Measurements from ENCODE around the gene C12orf75.
"Not testable (repeated sequence)": the region's sequence is repeated elsewhere in the genome, so short reads cannot be mapped to it uniquely, and the experiment has no call there.

C12orf75 gene

DNA sequence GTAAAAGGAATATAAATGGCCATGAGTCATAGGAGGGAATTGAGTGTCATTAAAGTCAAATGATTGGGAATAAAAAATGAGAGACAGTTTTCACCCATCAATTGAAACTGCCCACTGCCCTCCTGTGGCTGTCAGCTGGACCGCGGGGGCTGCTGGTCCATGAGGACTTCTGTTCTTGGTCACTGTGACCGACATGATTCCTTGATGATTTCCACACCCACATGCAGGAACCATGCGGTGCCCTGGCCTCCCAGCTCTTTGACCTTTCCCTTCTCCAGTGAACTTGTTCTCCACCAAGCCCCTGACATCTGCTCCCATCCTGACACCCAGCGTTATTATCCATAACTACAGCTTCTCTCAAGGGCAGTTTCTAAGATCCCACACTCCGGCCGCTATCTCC, 48.4 kb downstream of the C12orf75 start:
- DNase-seq (ENCODE audit: low spot score), result peak; percentile 26

DNA sequence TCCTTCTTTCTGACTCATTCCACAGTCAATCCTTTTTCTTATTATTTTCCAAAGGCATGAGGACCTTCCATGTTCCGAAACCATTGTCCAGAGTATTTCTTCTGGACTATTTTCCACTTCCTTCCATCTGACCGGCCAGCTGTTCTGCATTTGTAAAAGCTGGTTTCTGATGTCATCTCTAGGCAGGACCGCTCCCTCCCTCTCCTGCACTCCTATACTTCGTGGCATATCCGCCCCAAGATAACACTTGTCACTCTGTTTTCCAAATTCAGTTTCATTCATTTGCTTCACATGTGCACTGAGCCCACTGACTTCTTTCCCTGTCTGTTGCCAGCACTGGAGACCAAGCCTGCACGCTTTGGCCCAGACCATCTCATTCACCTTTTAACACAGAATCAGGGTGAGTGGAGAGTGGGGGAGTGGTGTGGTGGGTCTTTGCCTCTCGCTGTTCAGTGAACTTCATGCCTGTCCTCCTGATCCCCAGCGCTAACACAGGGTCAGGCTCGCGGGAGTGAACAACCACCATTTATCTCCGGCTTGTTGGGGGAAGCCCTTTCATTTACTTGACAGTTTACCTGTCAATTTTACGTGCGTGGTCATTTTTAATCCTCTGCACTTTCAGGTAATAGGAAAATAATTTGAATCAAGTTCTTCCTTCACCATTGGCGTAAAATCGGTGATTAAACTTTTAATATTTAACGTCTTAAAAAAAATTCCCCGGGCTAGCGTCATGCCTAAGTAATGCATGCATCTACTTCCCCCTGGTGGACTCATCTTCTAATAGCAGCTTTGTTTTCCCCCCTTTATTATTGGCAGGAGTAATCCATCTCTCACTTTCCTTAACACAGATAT, 52.5 kb downstream of the C12orf75 start:
- DNase-seq (ENCODE audit: low spot score), result peak; percentile 64

DNA sequence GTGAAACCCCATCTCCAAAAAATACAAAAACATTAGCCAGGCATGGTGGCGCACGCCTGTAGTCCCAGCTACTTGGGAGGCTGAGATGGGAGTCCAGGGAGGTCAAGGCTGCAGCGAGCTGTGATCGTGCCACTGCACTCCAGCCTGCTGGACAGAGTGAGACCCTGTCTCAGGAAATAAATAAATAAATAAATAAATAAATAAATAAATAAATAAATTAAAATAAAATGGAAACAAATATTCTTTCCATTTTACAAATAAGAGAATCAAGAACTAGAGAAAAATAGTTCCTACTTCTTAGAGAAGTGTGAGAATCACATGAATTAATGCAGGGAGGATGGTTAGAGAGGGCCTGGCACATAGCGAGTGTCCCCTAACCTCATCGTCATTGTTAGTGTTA, 53.7 kb downstream of the C12orf75 start:
- DNase-seq (ENCODE audit: low spot score), result no peak

DNA sequence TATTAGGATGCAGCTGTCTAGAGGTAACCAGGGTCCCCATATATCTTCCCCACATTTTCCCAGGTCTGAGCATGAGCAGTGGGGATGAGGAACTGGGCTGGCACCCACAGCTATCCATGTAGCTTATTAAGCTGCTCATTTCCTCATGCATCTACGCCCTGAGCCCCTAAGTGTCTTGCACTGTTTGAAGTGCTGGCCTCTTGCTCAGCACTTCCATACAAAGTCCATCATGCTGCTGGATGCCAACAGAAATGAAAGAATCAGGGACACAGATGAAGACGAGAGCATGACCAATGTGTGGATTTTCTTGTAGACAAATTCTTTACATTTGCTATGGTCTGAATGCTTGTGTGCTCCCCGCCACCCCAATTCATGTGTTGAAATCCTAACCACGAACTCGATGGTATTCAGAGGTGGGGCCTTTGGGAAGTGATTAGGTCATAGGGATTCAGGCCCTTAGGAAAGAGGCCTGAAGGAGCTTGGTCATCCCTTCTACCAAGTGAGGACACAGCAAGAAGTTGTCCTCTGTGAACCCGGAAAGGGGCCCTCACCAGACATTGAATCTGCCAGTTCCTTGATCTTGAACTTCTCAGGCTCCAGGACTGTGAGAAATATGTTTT, 54.5 kb downstream of the C12orf75 start:
- no peak for DNase-seq (ENCODE audit: low spot score)

DNA sequence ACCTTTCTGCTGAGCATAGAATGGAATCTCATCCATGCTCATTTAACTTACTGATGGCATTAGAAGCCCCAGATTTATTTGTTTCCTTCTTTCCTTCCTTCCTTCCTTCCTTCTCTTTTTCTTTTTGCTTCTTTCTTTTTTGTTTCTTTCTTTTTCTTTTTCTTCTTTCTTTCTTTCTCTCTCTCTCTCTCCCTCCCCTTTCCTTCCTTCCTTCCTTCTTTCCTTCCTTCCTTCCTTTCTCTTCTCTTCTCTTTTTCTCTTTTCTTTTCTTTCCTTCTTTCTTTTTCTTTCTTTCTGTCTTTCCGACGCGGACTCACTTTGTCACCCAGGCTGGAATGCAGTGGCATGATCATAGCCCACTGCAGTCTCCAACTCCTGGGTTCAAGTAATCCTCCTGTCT, 55.9 kb downstream of the C12orf75 start:
- no peak for DNase-seq (ENCODE audit: low spot score)

DNA sequence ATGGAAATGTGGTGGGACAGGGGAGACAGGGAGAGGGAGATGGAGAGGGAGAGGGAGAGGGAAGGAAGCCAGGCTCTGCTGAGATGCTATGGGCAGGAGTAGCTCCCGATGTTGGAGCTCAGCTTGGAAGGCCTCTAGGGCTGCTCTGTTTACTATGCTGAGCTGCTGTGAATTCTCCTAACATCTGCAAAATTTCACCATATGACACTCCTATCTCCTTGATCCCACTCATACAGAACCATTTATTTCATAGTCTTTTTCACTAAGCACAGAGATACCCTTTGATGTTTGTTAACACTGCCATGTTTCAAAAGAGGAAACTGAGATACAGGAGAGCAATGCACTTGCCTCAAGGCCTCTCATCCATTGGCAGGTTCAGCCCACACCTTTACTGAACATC, 60.7 kb downstream of the C12orf75 start:
- DNase-seq (ENCODE audit: low spot score), result no peak

DNA sequence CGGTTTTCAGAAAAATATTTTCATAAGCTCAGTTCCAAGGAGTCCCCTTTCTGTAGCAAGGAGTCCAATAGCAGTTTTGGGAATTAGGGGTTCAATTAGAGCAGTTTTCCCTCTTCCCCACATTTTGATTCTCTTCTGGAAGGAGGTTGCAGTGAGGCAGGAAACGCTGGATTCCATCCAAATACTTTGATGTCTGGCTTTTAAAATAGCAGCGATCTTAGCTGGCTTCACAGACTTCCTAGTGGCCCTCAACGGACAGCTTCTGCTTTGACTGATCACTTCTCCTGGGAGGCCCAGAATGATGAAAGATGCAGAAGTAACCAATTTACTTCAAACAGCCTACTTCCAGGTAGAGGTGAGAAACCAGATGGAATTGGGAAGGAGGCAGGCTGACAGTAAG, 63.1 kb downstream of the C12orf75 start:
- DNase-seq (ENCODE audit: low spot score), result no peak

DNA sequence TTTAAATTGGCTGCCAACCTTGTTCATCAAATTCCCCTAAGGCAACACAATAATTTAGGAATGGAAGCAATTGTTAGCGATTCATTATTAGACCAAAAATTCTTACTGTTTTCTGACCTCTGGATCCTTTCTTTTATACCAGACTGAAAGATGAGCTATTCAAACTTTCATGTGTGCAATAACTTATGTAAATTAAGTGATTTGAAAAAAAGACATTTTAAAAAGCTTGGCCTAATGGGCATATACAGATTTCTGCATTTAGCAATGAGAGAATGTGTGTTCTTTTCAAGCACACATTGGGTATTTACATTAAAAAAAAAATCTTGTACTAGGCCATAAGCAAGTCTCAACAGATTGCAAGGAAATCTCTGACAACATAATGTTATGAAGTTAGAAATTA, 65.5 kb downstream of the C12orf75 start:
- DNase-seq (ENCODE audit: low spot score), result no peak

DNA sequence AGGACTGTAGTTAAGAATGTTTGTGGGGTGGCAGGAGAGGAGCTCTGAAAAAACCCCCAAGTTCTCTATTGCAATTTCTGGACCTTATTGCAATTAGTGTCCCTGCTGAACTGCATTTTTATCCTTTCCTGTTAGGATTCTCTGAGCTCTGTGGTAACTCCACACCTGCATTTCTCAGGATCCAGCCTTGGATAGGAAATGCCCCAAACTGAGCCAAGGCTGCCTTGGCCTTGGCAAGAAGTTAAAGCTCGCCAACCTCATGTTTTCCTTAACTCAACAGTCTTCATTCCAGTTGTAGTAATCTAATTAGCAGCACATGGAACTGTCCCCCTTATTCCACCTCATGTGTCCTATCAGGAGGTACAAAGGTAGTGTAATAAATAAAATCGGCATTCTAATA, 66.5 kb downstream of the C12orf75 start:
- DNase-seq (ENCODE audit: low spot score), result no peak

DNA sequence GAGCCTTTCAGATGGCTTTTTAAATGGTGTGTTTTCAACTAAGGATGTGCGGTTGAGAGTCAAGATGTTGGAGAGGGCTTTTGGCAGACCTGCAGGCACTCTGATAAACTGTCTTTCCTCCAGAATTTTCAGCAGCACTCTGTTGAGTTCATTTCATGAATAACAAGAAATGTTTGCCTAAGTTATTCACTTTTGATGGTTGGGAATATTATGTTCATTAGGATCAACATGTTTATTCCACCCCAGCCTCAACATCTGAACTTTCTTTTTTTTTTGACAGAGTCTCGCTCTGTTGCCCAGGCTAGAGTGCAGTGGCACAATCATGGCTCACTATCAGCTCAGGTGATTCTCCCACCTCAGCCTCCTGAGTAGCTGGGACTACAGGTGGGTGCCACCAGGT, 68.4 kb downstream of the C12orf75 start:
- DNase-seq (ENCODE audit: low spot score), result no peak

DNA sequence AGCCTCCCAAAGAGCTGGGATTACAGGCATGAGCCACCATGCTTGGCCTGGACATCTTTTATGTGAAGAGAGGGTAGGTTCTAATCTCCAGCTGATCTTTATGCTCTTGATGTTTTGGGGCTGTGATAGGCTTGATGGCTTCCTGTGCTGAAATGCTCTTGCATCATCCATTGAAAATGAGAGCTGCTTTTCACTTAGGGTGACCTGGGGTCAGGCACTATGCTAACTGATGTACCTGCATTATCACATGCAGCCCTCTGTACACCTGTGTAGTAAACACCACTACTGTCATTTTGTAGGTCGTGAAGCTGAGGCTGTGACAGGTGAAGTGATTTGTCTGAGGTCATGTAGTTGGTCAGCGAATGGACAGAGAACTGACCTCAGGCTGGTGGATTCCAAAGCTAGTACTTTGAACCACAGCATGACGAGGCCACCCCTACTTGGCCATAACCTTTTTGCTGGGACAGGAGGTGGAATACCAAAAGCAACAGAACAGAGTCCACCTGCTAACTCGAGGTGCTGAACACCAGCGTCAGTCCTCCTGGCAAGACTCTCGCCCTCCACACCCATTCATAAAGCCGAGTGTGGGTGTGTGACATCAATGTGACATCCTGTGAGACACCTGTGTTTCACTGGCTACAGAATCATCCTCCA, 69.1 kb downstream of the C12orf75 start:
- no peak for DNase-seq (ENCODE audit: low spot score)

DNA sequence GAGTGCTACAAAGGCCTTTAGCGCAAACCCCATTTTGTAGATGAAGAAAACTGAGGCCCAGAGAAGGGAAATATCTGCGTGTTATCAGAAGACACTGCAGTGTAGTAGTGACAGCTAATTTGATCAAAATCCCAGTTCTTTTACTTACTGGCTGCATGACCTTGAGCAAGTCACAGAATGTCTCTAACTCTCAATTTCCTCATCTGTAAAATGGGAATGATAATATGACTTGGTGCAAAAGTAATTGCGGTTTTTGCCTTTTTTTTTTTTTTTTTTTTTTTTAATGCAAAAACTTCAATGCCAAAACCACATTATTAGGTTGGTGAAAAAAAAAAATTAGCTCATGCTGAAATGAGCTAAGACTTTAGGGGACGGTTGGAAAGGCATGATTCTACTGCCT, 69.7 kb downstream of the C12orf75 start:
- no peak for DNase-seq (ENCODE audit: low spot score)

DNA sequence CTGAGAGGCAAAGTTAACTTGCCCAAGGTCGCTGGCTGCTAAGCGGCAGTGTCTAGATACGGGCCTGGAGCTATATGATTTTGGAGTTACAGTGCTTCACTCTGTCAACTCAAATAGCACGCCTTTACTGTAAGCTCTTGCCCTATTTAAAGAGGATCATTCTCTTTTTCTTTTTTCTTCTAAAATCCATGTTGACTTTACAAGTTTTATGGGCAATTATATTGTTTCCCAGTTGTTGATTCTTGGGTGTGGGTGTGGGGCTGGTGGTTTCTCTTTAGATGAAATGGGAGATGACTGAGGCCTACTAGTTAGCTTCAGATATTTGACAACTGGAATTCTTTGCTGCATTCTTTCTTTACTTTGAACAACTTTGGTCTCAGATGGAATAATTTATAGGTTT, 70.7 kb downstream of the C12orf75 start:
- no peak for DNase-seq (ENCODE audit: low spot score)

DNA sequence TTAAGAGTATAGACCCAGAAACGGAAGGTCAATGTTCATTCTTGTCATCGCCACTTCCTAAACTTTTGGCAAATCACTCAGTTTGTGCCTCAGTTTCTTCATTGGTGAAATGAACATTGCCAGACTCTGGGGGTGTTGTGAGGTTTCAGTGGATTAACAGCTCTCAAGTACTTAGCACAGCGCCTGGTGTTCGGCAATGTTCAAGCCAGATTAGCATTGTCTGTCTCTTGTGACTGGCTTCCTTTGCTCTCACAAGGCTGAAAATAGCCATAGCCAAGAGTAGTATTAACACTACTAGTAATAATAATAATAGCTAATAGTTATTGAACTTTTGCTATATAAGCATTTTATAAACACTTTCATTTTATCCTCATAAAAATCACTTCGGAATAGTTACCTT, 71.9 kb downstream of the C12orf75 start:
- DNase-seq (ENCODE audit: low spot score), result no peak

DNA sequence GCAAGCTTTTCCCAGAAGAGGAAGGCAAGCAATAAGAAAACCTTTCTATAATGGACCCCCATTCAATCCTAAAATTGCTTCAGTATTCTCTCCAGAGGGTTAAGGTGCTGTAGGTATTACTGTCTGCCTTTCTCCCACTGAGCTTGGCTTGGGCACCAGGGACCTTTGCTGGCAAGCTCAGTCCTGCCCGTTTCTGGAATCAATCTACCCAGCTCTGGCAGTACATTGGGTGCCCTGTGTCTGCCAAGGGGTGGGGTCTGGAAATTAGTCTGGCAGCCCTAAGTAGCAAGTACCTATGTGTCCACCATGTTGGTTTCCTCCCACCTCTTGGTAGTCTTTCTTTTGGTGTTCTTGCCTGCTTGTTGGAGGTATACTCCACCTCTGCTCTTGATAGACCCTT, 72.6 kb downstream of the C12orf75 start:
- DNase-seq (ENCODE audit: low spot score), result no peak

DNA sequence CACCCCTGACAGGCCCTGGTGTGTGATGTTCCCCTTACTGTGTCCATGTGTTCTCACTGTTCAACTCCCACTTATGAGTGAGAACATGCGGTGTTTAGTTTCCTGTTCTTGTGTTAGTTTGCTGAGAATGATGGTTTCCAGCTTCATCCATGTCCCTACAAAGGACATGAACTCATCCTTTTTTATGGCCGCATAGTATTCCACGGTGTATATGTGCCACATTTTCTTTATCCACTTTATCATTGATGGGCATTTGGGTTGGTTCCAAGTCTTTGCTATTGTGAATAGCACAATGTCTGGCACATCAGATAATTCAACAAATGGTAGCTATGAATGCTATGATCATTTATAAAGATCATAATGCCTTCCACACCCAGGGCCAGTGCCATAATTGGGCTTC, 73.6 kb downstream of the C12orf75 start:
- DNase-seq (ENCODE audit: low spot score), result not testable (repeated sequence)

DNA sequence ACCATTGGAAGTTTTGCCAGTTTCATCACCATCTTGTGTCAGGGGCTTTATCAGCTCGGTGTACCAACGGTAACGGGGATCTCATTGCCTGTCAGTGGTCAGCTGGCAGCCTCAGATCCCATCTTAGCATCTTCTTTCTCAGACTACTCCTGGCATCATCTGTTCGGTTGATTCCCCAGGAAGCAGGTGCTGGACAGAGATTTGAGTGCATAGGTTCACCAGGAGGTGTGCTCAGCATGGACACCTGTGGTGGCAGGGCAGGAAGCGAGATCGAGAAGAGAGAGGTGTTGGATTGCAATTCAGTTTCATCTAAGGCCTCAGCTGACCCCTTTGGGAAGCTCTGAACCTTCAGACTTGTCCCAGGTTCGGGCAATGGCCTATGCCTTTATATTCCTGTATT, 76.0 kb downstream of the C12orf75 start:
- no peak for DNase-seq (ENCODE audit: low spot score)

DNA sequence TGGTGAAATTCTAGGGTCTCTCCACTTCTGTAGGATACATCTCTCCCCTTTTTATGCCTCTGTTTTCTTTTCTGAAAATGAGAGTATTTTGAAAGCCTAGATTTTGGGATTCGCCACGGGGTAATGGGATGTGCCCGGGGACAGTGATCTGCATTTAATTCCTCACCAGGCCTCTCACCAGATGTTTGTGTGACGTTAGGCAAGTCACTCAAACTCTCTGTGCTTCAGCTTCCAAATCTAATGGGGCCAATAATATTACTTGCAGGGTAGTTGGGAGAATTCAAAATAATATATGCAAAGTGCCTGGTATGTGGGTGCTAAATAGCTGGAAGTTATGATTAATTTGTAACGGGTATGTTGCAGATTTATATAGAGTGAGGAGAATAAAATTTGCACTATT, 78.8 kb downstream of the C12orf75 start:
- no peak for DNase-seq (ENCODE audit: low spot score)

DNA sequence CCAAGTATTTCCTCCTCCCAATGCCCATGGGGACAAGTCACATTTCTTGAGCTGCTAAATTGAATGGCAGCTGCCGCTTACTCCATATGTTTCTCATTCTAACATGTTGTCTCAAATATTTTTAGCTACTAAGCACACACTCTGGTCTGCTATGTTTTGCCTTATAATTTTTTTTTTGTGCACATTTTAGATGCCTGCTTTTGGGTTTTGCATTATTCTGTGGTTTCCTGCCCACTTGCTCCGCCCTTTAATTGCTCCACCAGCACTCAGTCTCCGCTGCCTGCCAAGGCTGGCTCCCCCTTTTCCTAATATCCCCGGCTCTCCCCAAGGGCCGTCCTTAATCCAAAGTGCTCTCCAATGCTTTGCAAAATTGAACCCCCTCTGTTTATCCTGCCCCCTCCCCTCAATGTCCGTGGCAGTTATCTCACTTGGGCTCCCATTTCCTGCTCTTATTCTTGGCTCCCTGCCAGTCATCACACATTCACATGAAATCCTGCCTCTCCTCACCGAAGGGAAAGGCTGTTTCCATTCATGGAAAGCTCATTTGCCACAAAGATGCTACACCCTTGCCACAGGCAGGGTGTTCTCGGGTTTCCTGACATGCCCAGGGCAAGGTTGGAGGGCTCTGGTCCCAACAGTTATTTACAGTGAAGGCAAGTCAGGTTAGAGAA, 79.4 kb downstream of the C12orf75 start:
- DNase-seq (ENCODE audit: low spot score), result no peak

DNA sequence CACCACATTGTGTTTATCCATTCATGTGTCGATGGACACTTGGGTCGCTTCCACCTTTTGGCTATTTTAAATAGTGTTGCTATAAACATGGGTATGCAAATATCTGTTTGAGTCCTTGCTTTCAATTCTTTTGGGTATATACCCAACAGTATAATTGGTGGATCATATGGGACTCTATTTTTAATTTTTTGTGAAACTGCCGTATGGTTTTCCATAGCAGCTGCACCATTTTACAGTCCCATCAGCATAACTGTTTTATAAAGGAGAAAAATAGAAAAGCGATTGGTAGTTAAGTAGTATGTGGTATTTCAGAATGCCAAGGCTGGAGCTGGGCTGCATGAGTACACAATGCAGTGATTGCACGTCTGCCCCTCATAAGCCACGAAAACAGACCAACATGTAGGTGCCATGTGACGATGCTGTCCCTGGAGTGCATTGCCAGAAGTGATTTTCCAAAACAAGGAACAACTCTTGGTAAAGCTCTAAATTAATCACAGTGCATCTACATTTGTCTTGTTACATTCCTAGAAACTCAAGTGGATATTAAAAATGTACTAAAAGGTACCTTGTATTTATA, 83.5 kb downstream of the C12orf75 start:
- DNase-seq (ENCODE audit: low spot score), result no peak

DNA sequence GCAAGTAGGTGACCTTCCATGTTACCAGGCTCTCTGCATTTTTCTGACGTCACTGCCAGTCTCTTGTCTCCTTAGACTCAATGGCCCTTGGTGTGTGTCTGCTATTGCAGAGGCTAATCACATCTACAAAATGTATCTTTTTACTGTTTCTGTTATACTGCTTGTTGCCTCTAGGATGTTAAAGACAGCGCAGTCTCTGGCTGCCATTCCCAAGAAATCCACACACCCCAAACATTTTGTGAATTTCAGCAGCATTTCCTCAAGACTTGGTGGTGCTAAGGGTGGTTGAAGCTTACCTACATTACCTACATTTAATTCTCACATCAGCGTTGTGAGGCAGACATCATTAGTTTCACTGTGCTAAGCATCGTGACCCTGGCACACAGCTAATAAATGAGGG, 87.2 kb downstream of the C12orf75 start:
- no peak for DNase-seq (ENCODE audit: low spot score)

DNA sequence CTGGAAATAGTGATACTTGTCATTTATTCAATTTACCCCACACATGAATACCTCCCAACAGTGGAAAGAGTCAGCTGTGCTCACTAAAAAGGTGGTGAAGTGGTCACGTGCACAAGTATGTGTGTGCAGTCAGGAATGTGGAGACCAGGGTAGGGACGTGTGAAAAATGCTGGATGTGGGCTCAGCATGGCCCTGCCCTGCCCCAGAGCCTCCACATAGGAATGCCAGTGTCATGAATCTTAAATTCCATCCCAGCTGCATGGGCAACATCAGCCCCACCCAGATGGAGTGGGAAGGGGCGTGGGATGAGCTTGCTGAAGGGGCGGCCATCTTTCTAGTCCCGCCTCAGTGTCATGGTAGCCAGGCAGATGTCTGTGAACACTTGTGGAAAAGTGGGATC, 87.7 kb downstream of the C12orf75 start:
- DNase-seq (ENCODE audit: low spot score), result no peak
